HG03432 (cell line): ENCODE measurements around the gene UTS2B.
A peak's percentile ranks its signal among the peaks of the same experiment; 100 is the strongest.

Experiments used
- ATAC-seq: cut with Tn5 transposase; IDR thresholded peaks from one replicate; pipeline ENCODE4 v1.9.1; 2021; ENCODE audit warnings: mild to moderate bottlenecking, moderate library complexity; ENCODE audit not compliant: unreplicated experiment

The UTS2B gene, protein sequence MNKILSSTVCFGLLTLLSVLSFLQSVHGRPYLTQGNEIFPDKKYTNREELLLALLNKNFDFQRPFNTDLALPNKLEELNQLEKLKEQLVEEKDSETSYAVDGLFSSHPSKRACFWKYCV

DNA sequence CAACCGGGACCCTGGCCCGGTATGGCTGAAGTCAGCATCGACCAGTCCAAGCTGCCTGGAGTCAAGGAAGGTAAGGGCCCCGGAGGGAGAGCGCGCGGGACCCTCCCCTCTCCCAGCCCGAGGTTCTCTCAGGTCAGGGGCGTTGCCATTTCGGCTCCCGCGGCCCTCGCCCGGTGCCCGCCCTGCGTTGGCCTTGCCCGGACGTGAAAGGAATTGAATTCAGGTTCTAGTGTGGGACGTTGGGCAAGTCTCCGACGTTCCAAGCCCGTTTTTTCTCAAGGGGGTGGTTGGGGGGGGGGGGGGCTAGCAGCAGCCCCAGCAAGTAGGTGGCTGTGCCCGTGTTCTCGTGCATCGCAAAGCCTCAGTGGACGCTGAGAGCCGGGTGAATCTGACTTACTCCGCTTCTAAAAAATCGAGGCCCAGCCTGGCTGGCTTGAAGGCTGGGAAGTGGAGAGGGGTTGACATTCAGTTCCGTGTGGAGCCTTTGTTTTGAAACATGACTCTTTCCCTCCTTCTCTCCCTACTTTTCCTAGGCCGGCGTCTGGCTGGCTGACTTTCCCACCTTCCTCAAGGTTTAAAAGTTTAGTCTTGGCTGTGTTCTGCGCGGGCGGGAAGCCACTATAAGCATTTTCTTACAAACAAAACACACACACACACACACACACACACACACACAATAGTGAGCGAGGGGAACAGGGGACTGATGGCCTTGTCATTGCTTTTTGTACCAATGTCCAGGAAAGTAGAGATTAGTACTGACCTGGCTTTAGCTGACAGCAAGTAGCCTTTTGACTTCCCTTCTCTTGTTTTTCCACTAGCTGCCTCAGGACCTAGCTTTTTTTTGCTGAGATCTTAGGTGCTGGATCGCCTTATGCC, at the start of gene UTS2B:
Gene UTS2B, minus strand, starts transcription at position 873 of the 876 bp plus-strand sequence. CDS start 48,337 bp downstream, outside the sequence.
- peak; percentile 36 for ATAC-seq

DNA sequence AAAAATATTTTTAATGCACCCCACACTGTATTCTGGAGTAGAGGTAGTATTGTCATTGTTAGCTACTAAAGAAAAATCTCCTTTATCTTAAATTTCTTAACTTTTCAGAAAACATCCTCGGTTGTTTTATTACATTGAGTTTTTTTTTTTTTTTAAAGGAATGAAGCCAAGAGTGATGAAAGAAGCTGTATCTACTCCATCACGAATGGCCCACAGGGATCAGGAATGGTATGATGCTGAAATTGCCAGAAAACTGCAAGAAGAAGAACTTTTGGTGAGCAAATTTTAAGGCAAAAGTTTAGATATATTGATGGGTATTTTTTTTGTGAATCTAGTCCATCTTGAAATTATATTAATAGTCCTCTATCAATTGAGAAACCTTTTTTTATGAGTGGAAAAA, 49.7 kb upstream of the UTS2B start:
- no peak for ATAC-seq

DNA sequence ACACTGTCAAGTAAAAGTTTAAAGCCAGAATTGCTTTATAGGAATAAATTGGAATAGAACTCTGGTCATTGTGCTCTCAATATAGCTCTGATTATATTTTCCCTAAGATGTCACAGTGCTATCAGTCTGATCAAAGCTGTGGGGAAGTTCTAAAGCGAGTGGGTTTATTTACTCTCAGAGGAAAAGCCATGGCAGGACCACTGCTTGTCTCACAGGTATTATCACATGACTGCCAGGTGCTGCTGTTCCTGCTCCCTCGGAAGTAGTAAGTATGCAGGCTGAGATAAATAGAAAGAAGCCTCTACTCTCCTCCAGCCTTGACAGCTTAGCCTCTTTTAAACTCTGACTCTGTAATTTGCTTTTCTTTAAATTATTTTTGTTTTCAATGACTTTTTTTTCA, 49.1 kb upstream of the UTS2B start:
- no peak for ATAC-seq

DNA sequence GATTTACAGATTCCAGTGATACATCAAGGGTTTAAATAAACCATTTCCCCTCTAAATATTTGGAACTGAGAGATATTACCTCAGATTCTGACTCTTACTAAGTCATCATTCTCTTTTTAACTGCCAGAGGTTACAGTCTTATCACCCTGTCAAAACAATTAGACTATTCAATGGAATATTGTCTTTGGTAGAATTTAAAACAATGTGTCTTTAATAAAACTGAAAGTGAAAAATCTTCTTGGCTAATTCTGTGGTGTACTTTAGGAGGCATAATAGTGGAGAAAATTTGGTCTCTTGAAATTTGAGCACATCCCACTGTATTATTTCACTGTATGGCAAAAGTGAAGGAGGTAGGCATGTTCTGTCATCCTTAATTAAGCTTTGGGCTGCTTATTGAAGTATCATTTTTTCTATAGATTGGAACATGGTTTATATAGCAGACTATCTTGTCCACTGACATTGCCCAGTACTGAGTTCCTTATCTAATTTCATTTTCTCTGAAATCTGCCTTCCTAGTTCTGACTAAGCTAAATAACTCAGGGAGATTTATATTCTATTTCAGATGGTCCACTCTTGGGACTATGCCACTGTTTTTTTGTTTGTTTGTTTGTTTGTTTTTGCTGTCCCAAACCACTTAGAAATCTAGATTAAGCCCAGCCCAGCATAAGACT, 48.0 kb upstream of the UTS2B start:
- no peak for ATAC-seq

DNA sequence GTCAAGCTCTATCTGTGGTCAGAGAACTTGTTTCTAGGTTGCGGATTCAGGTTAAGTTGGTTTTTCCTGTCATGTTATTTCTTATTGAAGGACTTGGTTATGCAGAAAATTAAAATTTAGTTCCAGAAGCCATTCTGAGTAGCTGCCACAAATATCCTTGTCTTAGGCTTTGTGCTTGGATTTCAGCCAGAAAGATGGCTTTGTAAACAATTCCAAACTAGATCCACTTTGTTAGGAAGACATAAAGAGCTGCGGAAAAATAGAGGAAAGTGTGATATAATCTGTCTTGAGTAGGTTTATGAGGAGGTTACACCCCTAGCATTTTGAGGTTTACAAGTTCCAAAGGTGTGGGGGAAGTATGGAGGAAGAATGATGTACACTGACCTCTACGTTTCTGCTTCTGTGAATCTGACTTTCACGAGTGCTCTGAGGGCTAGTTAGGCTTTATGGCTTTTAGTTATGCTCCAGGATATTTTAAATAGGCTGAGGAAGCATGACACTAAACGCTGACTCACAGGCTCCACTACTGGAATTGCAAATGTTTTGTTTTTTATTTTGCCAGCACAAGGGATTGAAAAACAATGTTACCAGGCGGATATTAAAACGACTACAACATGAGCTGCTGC, 46.3 kb upstream of the UTS2B start:
- no peak for ATAC-seq

DNA sequence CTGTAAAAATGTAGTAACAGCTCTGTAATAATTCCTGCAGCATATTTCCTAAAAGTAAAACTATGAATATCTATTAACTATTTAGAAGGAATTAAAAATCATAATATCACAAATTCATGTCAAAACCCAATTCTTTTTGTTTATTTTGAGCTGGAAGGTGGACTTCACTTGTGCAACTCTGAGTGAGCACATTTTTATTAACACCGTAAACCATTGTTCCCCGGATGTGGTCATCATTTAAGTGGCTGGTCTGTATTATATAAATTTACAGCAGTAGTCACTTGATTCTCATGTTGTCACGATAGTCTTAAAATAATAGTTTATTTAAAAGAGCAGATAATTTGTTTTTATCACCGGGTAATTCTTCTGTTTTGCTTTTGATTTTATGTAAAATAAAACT, 43.0 kb upstream of the UTS2B start:
- no peak for ATAC-seq

DNA sequence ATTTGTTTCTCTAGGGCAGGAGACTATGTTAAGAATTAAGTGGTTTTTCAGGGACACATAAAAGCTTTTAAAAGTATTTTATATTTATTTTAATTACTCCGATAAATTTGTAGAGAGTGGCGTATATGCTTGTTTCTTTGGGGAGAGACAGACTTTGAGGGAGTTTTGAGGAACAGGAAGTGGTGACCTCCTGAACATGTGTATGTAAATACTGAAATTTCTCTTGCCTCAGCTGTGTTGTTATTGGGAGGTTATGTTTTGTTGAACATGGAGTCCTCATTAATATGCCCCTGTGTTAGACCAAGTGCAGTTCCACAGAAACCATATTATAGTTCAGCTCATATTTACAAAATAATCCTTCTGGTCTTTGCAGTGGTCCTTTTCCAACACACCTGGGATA, 41.8 kb upstream of the UTS2B start:
- peak; percentile 46 for ATAC-seq

DNA sequence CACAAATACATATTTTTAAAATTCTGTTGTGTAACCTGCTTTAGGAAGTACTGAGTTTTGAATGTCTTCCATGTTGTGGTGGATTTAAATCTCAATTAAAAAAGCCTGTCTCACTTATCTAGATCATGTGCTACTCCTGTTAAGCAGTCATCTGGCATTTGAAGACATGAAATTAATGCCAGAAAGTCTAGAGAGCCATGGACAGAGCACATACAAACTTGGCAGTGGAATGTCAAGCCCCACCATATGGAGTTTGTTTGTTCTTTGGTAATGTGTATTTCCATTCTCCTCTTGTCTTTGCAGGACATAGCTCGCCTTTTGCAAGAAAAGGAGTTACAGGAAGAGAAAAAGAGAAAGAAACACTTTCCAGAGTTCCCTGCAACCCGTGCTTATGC, 39.3 kb upstream of the UTS2B start:
- ATAC-seq: no peak

DNA sequence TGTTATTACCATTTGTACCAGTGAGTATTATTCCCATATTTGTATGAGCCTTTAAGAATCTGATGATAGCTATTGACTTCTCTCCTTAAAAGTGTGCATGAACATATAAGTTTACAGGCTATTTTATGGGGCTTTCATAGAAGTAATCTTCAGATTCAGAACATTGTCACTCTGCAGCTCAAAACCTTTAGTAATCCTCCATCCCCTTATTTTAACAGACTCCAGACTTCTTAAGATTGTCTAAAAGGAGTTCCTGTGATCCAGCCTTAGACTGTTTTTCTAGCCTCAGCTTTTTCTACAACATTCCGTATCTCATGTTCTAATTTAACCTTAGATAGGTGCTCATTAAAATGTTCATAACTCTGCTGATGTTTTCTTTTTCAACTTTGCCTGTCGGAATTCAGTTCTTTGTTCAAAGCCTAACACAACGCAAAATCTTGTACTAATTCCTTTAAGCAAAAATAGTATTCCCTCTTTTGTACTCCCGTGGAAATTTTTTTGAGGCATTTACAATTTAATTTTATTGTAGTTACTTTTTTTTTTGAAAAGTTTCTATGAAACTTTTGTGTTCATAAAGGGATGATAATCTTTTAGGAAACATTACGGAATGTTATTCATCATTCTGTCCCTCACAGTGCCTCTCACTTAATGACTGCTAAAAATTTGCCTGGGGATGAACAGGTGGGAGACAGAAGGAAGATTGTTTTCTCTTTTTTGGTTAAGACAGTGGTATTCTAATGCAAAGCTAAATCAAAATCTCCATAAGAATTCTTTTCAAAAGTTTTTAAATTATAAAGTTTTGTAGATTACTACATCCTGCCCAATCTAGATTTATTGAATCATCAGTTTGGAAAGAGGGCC, 38.7 kb upstream of the UTS2B start:
- ATAC-seq: no peak

DNA sequence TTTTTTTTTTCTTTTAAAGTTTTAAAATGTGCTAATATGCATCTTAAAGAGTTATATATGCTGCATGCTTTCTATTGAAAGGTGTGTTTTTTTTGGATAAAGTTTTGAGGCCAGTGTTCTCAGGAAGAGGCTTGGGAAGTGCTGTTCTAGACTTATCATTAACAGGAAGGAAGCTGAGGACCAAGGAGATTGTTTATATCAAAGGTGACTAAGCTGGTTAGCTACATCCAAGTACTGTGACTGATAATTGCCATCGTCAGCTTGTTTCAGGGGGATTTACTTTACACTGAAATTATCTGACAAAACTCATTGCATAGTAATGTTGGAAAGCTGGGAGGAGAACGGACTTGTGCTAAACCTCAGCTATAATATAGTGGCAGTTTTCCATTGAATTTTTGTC, 36.3 kb upstream of the UTS2B start:
- no peak for ATAC-seq

DNA sequence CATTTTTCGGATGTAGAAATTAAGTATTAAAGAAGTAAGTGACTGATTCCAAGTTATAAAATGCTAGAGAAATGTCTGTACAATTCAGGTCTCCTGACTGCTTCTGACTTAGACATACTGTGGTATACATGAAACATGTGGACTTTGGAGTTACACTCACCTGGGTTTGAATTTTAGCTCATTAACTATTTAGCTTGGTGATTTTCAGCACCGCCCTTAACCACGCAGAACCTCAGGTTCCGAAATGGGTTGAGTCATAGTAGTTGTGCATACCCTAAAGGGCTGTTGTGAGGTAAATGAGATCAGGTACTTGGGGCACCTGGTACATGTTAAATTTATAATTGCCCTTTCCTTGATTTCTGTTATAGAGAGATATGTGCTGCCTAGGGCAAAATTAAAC, 32.9 kb upstream of the UTS2B start:
- ATAC-seq: no peak

DNA sequence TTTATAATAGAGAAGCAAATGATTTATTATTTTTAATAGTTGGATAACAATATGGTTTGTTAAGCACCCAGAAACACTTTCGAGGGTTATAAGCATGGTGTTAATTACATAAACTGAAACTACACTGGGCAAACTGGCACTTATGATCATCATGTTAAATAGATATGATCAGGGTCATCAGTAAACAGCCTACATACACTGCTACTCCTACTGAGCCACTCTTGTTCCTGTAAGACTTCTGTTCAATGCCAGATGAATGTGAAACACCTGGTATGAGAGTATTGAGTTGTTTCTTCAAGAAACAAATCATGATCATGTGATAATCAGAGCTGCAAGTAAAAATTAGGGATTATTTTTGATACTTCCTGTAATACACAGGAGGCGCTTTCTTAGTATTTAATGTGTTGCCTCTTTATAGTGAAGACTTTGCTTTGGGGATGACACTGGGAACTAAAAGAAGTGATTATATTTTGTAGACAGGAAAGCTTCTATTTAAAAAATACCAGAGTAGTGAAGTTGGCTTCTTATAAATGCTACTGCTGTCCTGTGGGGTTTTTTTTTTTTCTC, 32.3 kb upstream of the UTS2B start:
- no peak for ATAC-seq

DNA sequence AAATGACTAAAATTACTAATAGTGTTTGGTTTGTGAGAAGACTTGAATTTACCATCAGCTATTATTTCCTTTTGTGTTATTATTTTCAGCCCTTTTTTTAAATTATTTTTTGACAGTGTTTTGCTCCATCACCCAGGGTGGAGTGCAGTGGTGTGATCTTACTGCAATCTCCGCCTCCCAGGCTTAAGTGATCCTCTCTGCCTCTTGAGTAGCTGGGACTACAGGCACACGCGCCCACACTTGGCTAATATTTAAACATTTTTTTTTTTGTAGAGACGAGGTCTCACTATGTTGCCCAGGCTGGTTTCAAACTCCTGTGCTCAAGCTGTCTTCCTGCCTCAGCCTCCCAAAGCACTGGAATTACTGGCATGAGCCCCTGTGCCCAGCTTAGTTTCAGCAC, 31.7 kb upstream of the UTS2B start:
- ATAC-seq: no peak

DNA sequence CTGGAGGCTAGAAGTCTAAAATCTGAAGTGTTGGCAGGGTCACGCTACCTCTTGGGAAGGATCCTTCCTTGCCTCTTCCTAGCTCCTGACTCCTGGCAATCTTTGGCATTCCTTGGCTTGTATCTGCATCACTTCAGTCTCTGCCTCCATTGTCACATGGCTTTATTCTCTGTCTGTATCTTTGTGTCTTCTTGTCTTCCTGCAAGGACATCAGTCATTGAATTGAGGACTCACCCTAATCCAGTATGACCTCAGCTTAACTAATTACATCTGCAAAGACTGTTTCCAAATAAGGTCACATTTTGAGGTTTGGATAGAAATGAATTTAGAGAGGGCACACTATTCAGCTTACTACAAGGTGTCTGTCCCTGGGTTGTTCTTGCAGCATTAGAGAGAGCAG, 31.1 kb upstream of the UTS2B start:
- ATAC-seq: no peak

DNA sequence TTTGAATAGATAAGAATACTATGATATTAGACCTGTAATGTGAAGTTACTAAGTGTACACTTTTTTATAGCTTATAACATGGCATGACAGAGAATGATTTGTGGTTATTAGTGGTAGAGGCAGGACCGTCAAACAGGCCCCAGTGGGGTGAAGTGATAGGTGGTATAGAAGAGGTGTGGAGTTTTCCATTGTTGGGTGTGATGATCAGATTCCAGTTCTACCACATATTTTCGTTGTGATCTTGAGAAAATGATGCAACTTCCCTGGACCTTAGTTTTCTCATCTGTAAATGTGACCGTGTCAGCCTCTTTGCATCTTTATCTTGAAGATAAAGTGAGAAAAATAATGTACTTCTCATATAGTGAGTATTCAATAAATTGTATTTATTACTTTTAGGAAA, 30.3 kb upstream of the UTS2B start:
- ATAC-seq: no peak

DNA sequence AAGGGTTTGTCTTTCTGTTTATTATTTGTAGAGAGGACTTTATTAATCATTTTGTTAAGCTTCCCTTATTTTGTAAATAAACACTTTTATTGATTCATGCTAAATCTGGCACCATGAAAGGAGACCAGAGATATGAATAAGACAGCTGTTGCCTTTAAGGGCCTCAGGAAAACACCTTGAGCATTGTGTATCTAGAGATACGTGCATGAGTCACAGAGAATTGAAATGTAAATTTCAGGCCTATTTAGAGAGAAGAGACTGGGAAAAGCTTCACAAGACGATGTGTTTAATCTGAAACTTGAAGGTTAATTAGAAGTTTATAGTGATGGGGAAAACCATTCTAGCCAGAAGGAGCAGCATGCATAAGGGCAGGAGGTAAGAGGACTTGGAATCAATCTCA, 28.6 kb upstream of the UTS2B start:
- peak; percentile 45 for ATAC-seq

DNA sequence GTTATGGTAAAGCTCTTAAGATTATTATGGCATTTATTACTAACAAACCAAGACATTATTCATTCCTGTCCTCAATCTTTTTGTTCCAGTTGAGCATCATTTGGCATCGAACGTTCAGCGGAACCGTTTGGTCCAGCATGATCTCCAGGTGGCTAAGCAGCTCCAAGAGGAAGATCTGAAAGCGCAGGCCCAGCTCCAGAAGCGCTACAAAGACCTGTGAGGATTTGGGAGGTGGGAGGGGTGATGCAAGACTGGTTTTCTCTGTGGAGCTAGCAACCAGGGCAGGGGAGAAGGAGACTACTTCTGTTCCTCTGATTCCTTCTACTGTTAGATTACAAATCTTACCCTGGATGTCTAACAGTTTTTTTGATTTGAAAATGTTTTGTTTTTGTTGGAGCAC, 27.6 kb upstream of the UTS2B start:
- ATAC-seq: no peak

DNA sequence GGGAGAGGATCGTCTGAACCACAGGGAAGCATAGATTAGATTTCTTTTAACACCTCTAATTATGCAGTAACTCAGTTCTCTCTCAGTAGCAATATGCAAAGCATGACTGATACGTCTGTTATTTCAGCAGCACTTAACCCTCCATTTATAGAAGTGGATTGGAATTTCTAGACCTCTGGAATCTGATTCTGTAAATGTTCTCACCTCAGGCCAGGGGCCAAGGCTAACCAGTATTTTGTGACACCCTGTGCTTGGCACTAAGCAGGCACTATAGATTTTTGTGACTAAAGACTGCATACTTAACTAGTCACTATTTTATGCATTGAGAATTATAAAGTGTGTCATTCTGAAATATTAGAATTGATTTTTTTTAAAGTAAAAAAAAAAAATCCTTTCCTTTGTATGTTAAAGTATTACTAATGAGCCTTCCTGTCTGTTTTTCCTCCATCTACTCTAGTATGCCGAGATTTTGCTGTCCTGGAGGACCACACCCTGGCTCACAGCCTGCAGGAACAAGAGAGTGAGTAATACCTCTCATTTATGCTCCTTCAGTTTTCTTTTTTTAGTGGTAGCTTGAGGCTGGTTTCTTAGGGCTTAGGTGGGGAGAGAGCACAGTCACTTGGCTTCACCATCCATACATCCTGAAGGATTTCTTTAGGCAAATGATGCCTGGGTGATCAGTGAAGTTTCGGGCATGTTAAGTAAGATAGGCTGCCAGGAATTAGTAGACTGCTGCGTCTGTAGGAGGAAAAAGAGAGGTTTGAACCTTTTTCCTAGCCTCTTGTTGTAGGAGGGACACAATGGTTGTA, 26.5 kb upstream of the UTS2B start:
- ATAC-seq: no peak

DNA sequence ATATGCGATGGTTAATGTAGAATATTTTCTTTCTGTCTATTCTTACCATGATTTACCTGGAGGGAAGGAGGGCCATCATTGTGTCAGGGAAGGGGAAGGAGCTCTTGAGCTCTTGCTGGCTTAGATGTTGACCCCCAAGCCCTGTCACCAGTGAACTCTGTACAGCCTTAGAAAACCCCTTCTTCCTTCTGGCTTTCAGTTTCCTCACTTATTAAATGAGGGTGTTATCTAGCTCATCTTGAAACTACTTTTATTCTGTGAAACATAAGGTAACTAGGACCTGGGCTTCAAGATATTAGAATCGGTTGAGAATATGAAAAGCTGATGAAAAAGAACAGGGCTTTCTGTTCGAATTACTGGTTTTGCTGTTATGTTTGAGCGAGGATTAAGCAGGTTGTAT, 25.1 kb upstream of the UTS2B start:
- ATAC-seq: peak; percentile 83
